ENCODE results near the gene MRC1.

DNA sequence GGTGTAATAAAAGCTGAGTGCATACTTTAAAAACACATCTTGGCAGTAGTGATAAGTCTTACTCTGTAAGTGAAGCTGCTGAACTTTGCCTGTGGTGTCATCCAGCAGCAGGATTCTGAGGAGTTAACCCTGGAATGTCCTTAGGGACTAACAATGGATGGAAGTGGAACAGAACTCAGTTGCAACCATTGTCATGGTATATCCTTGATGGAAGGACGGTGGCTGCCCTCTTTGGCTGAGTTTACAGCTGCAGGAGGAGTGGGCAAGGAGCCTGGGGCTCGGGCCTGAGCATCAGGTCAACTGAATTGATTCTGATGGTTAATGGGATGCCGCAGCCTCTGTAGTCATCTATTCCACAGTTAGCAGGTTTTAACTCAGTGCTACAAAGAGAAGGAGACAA is 56.2 kb downstream of the MRC1 start:
- TF ChIP-seq, protein P1, sequence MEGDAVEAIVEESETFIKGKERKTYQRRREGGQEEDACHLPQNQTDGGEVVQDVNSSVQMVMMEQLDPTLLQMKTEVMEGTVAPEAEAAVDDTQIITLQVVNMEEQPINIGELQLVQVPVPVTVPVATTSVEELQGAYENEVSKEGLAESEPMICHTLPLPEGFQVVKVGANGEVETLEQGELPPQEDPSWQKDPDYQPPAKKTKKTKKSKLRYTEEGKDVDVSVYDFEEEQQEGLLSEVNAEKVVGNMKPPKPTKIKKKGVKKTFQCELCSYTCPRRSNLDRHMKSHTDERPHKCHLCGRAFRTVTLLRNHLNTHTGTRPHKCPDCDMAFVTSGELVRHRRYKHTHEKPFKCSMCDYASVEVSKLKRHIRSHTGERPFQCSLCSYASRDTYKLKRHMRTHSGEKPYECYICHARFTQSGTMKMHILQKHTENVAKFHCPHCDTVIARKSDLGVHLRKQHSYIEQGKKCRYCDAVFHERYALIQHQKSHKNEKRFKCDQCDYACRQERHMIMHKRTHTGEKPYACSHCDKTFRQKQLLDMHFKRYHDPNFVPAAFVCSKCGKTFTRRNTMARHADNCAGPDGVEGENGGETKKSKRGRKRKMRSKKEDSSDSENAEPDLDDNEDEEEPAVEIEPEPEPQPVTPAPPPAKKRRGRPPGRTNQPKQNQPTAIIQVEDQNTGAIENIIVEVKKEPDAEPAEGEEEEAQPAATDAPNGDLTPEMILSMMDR (conservative IDR thresholded peaks at IDR 0.05; ENCODE audit: low read depth in 2 of 2) = 0 out of 4 replicates have a peak, but pooled peaks of 1 of the 2 experiments have one; percentile 1
- TF ChIP-seq POLR2AphosphoS5 (IDR thresholded peaks at IDR 0.05; ENCODE audit: low read depth) = no peak
- TF ChIP-seq EZH2 (IDR thresholded peaks at IDR 0.05; ENCODE audit: low read depth, unreplicated experiment) = no peak
- no peak for TF ChIP-seq ZNF114 (CRISPR knock-in tag; IDR thresholded peaks at IDR 0.05)
- TF ChIP-seq, protein P2, sequence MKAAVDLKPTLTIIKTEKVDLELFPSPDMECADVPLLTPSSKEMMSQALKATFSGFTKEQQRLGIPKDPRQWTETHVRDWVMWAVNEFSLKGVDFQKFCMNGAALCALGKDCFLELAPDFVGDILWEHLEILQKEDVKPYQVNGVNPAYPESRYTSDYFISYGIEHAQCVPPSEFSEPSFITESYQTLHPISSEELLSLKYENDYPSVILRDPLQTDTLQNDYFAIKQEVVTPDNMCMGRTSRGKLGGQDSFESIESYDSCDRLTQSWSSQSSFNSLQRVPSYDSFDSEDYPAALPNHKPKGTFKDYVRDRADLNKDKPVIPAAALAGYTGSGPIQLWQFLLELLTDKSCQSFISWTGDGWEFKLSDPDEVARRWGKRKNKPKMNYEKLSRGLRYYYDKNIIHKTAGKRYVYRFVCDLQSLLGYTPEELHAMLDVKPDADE (IDR thresholded peaks at IDR 0.05) = no peak

Measured in GM23338 (cell line).